Astrocyte of the hippocampus (primary cell): ENCODE data around the gene PCDHA1.
"Not testable (repeated sequence)": the region's sequence is repeated elsewhere in the genome, so short reads cannot be mapped to it uniquely, and the experiment has no call there.

Experiments used
- DNase-seq: peaks from one replicate; pipeline ENCODE4 v3.0.0; 2011; ENCODE audit warnings: low read depth, low spot score

PCDHA1 gene

GRCh38 chr5:140808241-140808888 is 22.4 kb downstream of the PCDHA1 start:
- DNase-seq, result not testable (repeated sequence)

GRCh38 chr5:140808889-140809291 is 22.9 kb downstream of the PCDHA1 start:
- DNase-seq, result no peak

- DNase-seq, result peak; percentile 7
Observed at GRCh38 chr5:140821375-140822280, 35.7 kb downstream of the PCDHA1 start, which contains the start of gene PCDHA5. TSS of gene PCDHA5 (plus strand) at chr5:140821613.

- no peak for DNase-seq
Observed at GRCh38 chr5:140822281-140822629, 36.3 kb downstream of the PCDHA1 start.

- DNase-seq, result not testable (repeated sequence)
Observed at GRCh38 chr5:140822969-140823368, 37.0 kb downstream of the PCDHA1 start.

- no peak for DNase-seq
Observed at GRCh38 chr5:140823475-140823874, 37.5 kb downstream of the PCDHA1 start.

- DNase-seq, result no peak
Observed at GRCh38 chr5:140827704-140828361, 41.9 kb downstream of the PCDHA1 start, which contains the start of gene PCDHA6. TSS of gene PCDHA6 (plus strand) at chr5:140827960. CDS start at chr5:140828092, 132 bp downstream.

GRCh38 chr5:140828362-140828737 is 42.4 kb downstream of the PCDHA1 start:
- DNase-seq, result no peak

- not testable (repeated sequence) for DNase-seq
Observed at GRCh38 chr5:140829511-140830501, 43.9 kb downstream of the PCDHA1 start.

GRCh38 chr5:140833993-140834392 is 48.1 kb downstream of the PCDHA1 start, which contains the start of gene PCDHA7:
TSS of gene PCDHA7 (plus strand) at chr5:140834269. CDS start at chr5:140834384, 115 bp downstream.
- peak; percentile 3 for DNase-seq

- DNase-seq, result not testable (repeated sequence)
Observed at GRCh38 chr5:140834439-140835008, 48.6 kb downstream of the PCDHA1 start.

- no peak for DNase-seq
Observed at GRCh38 chr5:140835622-140836510, 49.9 kb downstream of the PCDHA1 start.

GRCh38 chr5:140840978-140841962 is 55.3 kb downstream of the PCDHA1 start, which contains the start of gene PCDHA8:
TSS of gene PCDHA8 (plus strand) at chr5:140841187. CDS start at chr5:140841322, 135 bp downstream.
- DNase-seq, result no peak

- no peak for DNase-seq
Observed at GRCh38 chr5:140842798-140843733, 57.1 kb downstream of the PCDHA1 start.

GRCh38 chr5:140848139-140849102 is 62.5 kb downstream of the PCDHA1 start, which contains the start of gene PCDHA9:
TSS of gene PCDHA9 (plus strand) at chr5:140848382. CDS start at chr5:140848496, 114 bp downstream.
- DNase-seq, result not testable (repeated sequence)
